ENCODE results near the gene MSRB2.

MSRB2 gene

DNA sequence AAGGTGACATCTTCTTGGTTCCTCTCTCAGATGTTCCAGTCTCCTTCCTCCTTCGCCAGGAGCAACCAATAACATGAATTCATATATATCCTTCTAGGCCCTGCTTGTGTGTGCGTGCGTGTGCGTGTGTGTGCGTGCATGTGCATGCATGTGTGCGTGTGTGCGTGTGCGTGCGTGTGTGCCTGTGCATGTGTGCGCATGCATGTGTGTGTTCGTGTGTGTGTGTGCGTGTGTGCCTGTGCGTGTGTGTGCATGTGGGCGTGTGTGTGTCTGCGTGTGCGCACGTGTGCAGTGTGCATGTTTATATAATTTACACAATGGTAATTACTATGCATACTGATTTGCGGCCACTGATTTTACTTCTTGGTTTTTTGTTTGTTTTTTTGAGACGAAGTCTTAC lies 52.8 kb downstream of the MSRB2 start:
- TF ChIP-seq, protein P1, sequence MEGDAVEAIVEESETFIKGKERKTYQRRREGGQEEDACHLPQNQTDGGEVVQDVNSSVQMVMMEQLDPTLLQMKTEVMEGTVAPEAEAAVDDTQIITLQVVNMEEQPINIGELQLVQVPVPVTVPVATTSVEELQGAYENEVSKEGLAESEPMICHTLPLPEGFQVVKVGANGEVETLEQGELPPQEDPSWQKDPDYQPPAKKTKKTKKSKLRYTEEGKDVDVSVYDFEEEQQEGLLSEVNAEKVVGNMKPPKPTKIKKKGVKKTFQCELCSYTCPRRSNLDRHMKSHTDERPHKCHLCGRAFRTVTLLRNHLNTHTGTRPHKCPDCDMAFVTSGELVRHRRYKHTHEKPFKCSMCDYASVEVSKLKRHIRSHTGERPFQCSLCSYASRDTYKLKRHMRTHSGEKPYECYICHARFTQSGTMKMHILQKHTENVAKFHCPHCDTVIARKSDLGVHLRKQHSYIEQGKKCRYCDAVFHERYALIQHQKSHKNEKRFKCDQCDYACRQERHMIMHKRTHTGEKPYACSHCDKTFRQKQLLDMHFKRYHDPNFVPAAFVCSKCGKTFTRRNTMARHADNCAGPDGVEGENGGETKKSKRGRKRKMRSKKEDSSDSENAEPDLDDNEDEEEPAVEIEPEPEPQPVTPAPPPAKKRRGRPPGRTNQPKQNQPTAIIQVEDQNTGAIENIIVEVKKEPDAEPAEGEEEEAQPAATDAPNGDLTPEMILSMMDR (IDR thresholded peaks at IDR 0.05; ENCODE audit: low read depth, low read length), result no peak

DNA sequence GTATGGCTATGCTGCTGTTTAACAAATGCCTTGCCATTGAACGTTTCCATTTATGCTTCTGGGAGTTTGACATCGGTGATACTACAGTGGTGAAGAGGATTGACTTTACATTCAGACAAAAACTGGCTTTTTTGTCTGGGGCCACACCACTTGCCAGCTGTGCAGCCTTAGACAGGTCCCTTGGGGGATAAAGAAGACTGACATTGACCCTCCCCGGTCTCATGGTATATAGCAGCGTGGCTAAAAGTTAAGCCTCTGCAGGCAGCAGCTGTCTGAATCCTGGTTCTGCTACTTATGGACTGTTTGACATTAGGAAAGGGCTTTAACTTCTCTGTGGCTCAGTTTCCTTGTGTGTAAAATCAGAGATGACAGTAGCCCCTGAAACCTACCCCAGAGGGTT lies 54.7 kb downstream of the MSRB2 start:
- TF ChIP-seq, protein P1 (IDR thresholded peaks at IDR 0.05; ENCODE audit: low read depth, low read length), result no peak
- H3K4me3 ChIP-seq (ENCODE audit: low read depth, low read length), result no peak overlapping the region

More for the DNA sequence above, 52.8 kb downstream of the MSRB2 start:
- H3K4me3 ChIP-seq (ENCODE audit: low read depth, low read length), result no peak overlapping the region

- no peak overlapping the region for H3K4me3 ChIP-seq (ENCODE audit: low read depth, low read length)
- TF ChIP-seq, protein P1 (IDR thresholded peaks at IDR 0.05; ENCODE audit: low read depth, low read length), result no peak
Measured at GRCh38 chr10:23150610-23151009, 55.2 kb downstream of the MSRB2 start.

DNA sequence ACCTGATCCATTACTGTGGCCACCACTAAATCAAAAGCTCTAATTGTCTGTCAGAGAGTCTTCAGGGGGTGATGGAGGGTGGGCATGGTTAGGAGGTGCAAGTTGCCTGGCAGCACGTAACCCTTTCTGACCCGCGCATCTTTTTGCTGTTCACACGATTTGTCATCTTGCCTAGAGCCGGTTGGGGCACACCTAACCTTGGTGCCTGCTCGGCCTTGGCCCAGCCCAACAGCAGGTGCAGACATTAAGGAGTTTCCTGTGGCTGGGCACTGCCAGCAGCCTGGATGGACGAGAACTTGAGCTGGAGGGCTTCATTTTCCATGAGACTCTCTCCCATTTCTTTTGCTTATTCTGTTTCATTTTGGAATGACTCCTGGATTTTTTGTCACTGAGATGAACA lies 55.7 kb downstream of the MSRB2 start:
- H3K4me3 ChIP-seq (ENCODE audit: low read depth, low read length), result no peak overlapping the region
- TF ChIP-seq, protein P1 (IDR thresholded peaks at IDR 0.05; ENCODE audit: low read depth, low read length), result no peak

DNA sequence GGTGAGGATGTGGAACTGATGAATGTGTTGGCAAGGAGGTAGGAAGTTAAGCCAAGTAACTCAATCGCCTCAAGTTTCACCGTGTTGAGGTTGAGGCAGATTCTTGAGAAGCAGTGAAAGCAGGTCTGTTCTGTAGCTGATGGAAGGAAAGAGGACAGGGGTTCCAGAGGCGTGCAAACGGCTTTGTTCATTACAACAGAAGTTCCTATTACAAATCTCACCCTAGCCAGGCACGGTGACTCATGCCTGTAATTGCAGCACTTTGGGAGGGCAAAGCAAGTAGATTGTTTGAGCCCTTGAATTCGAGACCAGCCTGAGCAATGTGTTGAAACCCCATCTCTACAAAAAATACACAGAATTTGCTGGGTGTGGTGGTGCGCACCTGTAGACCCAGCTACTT lies 59.8 kb downstream of the MSRB2 start:
- no peak overlapping the region for H3K4me3 ChIP-seq (ENCODE audit: low read depth, low read length)
- TF ChIP-seq, protein P1 (IDR thresholded peaks at IDR 0.05; ENCODE audit: low read depth, low read length), result no peak

DNA sequence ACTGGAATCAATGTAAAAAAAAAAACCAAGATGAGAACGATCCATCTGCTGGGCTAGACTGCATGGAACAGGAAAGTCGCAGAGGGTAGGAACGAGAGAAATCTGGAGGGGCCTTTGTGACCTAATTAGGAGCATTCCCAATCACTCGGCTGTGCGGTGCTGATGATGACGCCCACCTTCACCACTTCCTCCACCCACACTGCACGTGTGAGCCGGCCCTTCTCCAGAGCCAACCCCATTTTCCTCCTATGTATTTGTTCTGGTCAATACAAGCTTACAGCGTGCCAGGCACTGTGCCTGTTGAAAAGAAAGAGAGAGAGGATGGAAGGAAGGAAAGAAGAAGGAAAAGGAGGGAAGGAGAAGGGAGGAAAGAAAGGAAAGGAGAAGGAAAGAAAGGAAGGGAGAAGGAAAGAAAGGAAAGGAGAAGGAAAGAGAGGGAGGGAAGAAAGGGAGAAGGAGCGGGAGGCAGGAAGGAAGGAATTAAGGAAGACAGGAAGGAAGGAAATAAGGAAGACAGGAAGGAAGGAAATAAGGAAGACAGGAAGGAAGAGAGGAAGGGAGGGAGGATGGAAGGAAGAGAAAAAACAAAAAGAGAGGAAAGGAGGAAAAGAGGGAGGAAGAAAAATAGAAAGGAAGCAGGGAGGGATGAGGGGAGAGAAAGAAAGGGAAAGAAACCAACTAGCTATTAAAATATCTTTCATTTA lies 61.2 kb downstream of the MSRB2 start:
- H3K4me3 ChIP-seq (ENCODE audit: low read depth, low read length), result no peak overlapping the region
- TF ChIP-seq, protein P1 (IDR thresholded peaks at IDR 0.05; ENCODE audit: low read depth, low read length), result no peak

DNA sequence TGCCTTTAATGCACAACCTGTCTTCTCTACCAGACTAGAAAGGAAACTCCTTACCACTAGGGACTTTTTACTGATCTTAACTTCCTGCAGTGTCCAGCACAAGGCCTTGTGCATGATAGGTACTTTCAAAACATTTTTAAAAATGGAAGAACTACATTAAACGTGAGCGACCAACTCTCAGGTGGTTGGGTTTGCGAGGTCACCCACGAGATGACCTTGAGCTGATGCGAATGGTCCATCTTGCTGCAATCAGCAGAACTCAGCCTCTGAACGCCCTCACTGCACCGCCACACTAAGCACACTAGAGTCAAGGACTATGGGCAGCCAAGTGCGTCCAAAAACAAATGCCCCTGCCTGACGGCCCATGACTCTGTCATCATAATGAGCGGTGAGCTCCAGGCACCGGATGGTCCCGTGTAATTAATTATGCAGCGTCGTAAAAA lies 61.9 kb downstream of the MSRB2 start:
- TF ChIP-seq, protein P1 (IDR thresholded peaks at IDR 0.05; ENCODE audit: low read depth, low read length), result no peak

More for the DNA sequence above, 61.9 kb downstream of the MSRB2 start:
- H3K4me3 ChIP-seq (ENCODE audit: low read depth, low read length), result no peak overlapping the region

All from WI38 (cell line).